Nephron (organoid): ENCODE data around the gene GALNT7.

Experiments
- H3K27ac Mint-ChIP-seq, 3 experiments: 2 replicates each; pipeline ENCODE4 v1.8.0; 2020; ENCODE audit warnings: mixed read lengths in 3 of 3, mild to moderate bottlenecking in 2 of 3, moderate library complexity in 1 of 3
- H3K27me3 Mint-ChIP-seq: 2 replicates; pipeline ENCODE4 v1.8.0; 2021; ENCODE audit warnings: low read depth, mild to moderate bottlenecking, moderate library complexity, mixed read lengths
- H3K36me3 Mint-ChIP-seq: 2 replicates; pipeline ENCODE4 v1.8.0; 2020; ENCODE audit warnings: low read depth, mixed read lengths
- H3K4me1 Mint-ChIP-seq: 2 replicates; pipeline ENCODE4 v1.8.0; 2020; ENCODE audit warnings: mixed read lengths
- H3K4me3 Mint-ChIP-seq, 3 experiments: 2 replicates each; pipeline ENCODE4 v1.8.0; 2020; ENCODE audit warnings: mild to moderate bottlenecking in 3 of 3, mixed read lengths in 3 of 3, moderate library complexity in 2 of 3
- H3K9me3 Mint-ChIP-seq: 2 replicates; pipeline ENCODE4 v1.8.0; 2020; ENCODE audit warnings: mixed read lengths
- TF ChIP-seq, protein P1 (sequence below), 3 experiments: fragments of 200-600 bp; sonication (generic); IDR thresholded peaks; one replicate each; pipeline ENCODE4 v1.5.0; 2021; ENCODE audit warnings: antibody characterized with exemption in 3 of 3; ENCODE audit not compliant: unreplicated experiment in 3 of 3

Gene GALNT7

DNA sequence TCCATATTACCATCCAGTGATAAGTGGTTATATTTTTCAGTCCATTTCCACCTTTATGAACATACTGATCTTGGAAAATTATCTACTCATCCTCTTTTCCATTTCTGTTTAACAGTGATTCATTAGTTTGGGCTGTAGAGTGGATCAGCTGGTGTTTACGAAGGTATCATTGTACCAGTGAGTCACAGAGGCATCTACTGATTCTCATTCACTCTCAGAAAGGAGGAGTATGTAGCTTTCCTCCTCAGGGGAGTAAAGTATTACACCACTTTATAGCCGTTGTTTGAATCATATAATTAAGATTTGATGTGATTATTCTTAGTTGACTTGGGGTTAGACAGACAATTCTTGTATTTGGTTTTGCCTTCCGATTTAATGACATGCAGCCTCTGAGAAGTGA lies 74.7 kb downstream of the GALNT7 start:
- Mint-ChIP-seq H3K27ac (no peak overlapping the region), H3K4me3 (no peak overlapping the region), H3K9me3 (no peaks in the 10 kb centered on the region), H3K4me1 (peaks cover 39% of the 10 kb centered on the region), H3K27me3 (peaks cover 7% of the 10 kb centered on the region), H3K36me3 (no peaks in the 10 kb centered on the region)
- TF ChIP-seq, protein P1, sequence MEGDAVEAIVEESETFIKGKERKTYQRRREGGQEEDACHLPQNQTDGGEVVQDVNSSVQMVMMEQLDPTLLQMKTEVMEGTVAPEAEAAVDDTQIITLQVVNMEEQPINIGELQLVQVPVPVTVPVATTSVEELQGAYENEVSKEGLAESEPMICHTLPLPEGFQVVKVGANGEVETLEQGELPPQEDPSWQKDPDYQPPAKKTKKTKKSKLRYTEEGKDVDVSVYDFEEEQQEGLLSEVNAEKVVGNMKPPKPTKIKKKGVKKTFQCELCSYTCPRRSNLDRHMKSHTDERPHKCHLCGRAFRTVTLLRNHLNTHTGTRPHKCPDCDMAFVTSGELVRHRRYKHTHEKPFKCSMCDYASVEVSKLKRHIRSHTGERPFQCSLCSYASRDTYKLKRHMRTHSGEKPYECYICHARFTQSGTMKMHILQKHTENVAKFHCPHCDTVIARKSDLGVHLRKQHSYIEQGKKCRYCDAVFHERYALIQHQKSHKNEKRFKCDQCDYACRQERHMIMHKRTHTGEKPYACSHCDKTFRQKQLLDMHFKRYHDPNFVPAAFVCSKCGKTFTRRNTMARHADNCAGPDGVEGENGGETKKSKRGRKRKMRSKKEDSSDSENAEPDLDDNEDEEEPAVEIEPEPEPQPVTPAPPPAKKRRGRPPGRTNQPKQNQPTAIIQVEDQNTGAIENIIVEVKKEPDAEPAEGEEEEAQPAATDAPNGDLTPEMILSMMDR (IDR thresholded peaks at IDR 0.05; ENCODE audit: unreplicated experiment in 3 of 3): no peak

DNA sequence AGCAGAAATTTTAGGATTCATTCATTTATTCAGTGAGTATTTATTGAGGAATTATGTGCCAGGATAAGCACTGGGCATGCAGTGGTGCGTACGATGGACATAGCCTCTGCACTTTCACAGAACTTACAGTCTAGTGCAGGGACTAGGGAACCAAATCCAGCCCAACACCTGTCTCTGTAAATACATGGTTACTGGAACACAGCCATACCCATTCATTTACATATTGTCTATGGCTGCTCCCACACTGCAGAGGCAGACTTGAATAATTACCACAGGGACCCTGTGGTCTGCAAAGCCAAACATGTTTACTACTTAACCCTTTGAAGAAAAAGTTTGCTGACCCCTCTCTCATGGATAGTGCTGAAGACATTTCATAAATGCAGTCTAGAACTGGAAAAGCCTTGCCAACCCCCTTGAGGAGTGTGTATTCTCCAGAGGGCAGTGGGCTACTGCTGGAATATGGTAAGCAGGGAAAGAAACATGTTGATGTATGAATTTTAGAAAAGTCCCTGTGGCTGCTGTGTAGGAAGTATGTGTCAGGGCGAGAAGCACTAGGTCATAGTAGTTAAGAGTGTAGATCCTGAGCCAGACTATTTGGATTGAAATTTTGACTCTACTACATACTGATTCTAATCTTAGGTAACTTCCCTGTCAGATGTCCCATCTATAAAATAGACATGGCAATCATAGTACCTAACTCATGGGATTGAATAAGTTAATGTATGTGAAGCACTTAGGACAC lies 75.5 kb downstream of the GALNT7 start:
- peaks cover 7% of the 10 kb centered on the region for H3K27me3 Mint-ChIP-seq
- H3K27ac Mint-ChIP-seq: no peak overlapping the region
- peaks cover 39% of the 10 kb centered on the region for H3K4me1 Mint-ChIP-seq
- no peak overlapping the region for H3K4me3 Mint-ChIP-seq
- no peaks in the 10 kb centered on the region for H3K36me3 Mint-ChIP-seq
- TF ChIP-seq, protein P1 (IDR thresholded peaks at IDR 0.05; ENCODE audit: unreplicated experiment in 3 of 3): no peak
- H3K9me3 Mint-ChIP-seq: no peaks in the 10 kb centered on the region

DNA sequence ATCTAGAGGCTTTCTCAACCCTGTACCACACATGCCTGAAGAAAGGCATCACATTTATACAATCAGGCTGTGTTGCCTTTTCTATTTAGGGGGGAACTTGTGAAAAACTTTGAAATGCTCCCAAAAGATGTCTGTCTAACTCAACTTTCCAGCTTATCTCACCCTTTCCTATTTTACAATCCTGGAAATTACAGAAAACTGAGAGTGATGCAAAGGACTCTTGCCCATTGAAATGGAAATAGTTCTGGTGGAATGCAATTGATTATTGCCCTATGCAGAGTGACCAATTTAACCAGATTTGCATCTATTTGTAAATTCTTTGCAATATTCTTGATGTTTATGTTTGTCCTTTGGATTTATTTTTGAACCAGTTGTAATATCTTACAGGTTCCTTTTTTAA lies 77.3 kb downstream of the GALNT7 start:
- H3K4me3 Mint-ChIP-seq: no peak overlapping the region

DNA sequence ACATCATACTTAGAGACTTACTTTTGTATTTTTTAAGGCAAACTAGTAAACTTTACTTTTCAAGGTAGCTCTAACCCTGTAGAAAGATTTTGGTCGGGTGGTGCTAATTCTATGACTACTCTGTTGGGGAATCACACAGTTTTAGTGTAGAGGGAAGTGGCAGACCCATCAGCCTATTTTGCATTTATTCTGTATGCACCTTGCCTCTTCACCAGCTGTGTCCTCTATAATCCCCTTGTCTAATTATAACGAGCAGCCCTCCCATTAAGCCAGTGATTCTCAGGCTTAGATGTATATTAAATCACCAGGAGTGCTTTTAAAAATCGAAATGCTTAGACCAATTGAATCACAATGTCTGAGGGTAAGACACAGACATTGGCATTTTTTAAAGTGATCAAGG lies 78.1 kb downstream of the GALNT7 start:
- Mint-ChIP-seq H3K9me3 (no peaks in the 10 kb centered on the region), H3K27me3 (peaks cover 7% of the 10 kb centered on the region), H3K36me3 (peaks cover 5% of the 10 kb centered on the region), H3K4me3 (no peak overlapping the region), H3K27ac (no peak overlapping the region), H3K4me1 (peaks cover 39% of the 10 kb centered on the region)
- TF ChIP-seq, protein P1 (IDR thresholded peaks at IDR 0.05; ENCODE audit: unreplicated experiment in 3 of 3): no peak

More for the DNA sequence above, 77.3 kb downstream of the GALNT7 start:
- TF ChIP-seq, protein P1 (IDR thresholded peaks at IDR 0.05; ENCODE audit: unreplicated experiment in 3 of 3): no peak
- no peak overlapping the region for H3K27ac Mint-ChIP-seq
- no peaks in the 10 kb centered on the region for H3K9me3 Mint-ChIP-seq
- H3K36me3 Mint-ChIP-seq: peaks cover 5% of the 10 kb centered on the region
- peaks cover 7% of the 10 kb centered on the region for H3K27me3 Mint-ChIP-seq
- H3K4me1 Mint-ChIP-seq: peaks cover 34% of the 10 kb centered on the region

DNA sequence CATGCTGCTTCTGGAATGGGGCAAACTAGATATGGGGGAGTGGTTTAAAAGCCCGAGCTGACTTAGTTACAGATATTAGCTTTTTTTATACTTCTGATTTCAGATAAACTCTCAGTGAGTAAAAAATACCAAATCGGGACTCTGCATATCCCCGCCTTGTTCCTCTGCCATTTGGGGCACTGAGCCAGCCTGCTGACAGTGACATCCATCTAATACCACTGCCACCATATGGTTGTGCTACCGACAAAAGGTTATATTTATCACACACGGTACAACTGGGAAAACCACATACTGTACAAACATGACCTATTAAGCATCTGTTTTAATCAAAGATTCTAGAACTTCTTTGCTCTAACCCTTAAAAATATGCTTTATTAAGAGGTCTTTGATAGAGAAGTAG lies 78.7 kb downstream of the GALNT7 start:
- peaks cover 42% of the 10 kb centered on the region for H3K4me1 Mint-ChIP-seq
- H3K9me3 Mint-ChIP-seq: peaks cover under 1% of the 10 kb centered on the region
- H3K27ac Mint-ChIP-seq: no peak overlapping the region

More for the DNA sequence above, 78.7 kb downstream of the GALNT7 start:
- H3K4me3 Mint-ChIP-seq: no peak overlapping the region
- TF ChIP-seq, protein P1 (IDR thresholded peaks at IDR 0.05; ENCODE audit: unreplicated experiment in 3 of 3): no peak
- H3K36me3 Mint-ChIP-seq: peaks cover 5% of the 10 kb centered on the region
- peaks cover 7% of the 10 kb centered on the region for H3K27me3 Mint-ChIP-seq
